Activated T-cell treated with anti-CD3 and anti-CD28 coated beads, Interleukin-2, amount 50 U/mL, for 72 hours (primary cell): ENCODE measurements around the gene MMP14. TPM values are rescaled to one million over a fixed set of nuclear protein-coding genes. Genes with fewer than 3 reads are reported as not detected.
"Not testable (repeated sequence)": the region's sequence is repeated elsewhere in the genome, so short reads cannot be mapped to it uniquely, and the experiment has no call there.

Experiments used
- ATAC-seq, 2 donors: fragments of 150-1000 bp; cut with Tn5 transposase; replicated peaks in 1 of 2; 2 replicates each; pipeline ENCODE4 v1.10.0; 2021; ENCODE audit warnings: moderate library complexity in 2 of 2, mild to moderate bottlenecking in 1 of 2
- DNase-seq, 2 donors: peaks; one replicate each; pipeline ENCODE4 v3.0.0; 2021 to 2022; ENCODE audit warnings: mixed read lengths in 1 of 2
- H3K27ac Mint-ChIP-seq: one replicate; pipeline ENCODE4 v1.8.0; 2022; ENCODE audit warnings: mild to moderate bottlenecking, moderate library complexity, mixed read lengths
- H3K27me3 Mint-ChIP-seq: one replicate; pipeline ENCODE4 v1.8.0; 2022; ENCODE audit warnings: low read depth, mixed read lengths
- H3K36me3 Mint-ChIP-seq, 2 donors: one replicate each; pipeline ENCODE4 v1.8.0; 2022; ENCODE audit warnings: mixed read lengths in 2 of 2, mild to moderate bottlenecking in 1 of 2; ENCODE audit not compliant: insufficient read depth in 2 of 2
- H3K4me1 Mint-ChIP-seq: one replicate; pipeline ENCODE4 v1.8.0; 2022; ENCODE audit warnings: low read depth, mixed read lengths
- H3K4me3 Mint-ChIP-seq, 2 donors: one replicate each; pipeline ENCODE4 v1.8.0; 2022; ENCODE audit warnings: mild to moderate bottlenecking in 2 of 2, mixed read lengths in 2 of 2, moderate library complexity in 2 of 2
- H3K9me3 Mint-ChIP-seq, 2 donors: one replicate each; pipeline ENCODE4 v1.8.0; 2022; ENCODE audit warnings: mixed read lengths in 2 of 2
- total RNA-seq, 2 donors: library from RNA; stranded (reverse); gene quantifications; one replicate each; pipeline ENCODE4 v1.2.3, GENCODE V29; 2022

The MMP14 gene
- total RNA-seq: 1 to 10 TPM; 1.4 to 6.8 TPM

DNA sequence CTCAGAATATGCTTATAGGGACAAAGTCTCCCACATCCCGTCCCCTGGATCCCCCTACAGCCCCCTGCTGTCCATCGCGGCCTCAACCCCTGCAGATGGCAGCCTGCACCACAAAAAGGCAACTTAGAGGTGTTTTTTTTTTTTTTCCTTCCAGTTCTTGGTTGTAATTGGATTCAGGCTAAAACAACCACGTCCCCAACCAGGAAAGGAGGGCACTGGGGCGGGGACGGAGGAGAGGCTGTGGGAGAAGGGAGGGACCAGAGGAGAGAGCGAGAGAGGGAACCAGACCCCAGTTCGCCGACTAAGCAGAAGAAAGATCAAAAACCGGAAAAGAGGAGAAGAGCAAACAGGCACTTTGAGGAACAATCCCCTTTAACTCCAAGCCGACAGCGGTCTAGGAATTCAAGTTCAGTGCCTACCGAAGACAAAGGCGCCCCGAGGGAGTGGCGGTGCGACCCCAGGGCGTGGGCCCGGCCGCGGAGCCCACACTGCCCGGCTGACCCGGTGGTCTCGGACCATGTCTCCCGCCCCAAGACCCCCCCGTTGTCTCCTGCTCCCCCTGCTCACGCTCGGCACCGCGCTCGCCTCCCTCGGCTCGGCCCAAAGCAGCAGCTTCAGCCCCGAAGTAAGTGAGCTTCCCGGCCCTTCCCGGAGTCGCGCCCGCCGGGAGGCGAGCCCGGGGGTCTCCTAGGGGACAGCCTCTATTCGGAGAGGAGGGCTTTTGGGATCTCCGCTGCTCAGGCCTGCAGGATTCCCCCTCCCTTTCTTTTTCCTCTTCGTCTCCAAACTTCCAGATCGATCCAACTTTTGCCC, at the start of gene MMP14:
Gene MMP14, plus strand, starts transcription at position 285 of the 813 bp plus-strand sequence. Its CDS starts 233 bp downstream, at position 518.
- H3K9me3 Mint-ChIP-seq: no peaks in the 10 kb centered on the region
- peaks cover 28% of the 10 kb centered on the region for H3K4me1 Mint-ChIP-seq
- peaks cover 19% of the 10 kb centered on the region for H3K27me3 Mint-ChIP-seq
- peak within 1 kb of the TSS; percentile 77 to 85 for H3K4me3 Mint-ChIP-seq
- H3K27ac Mint-ChIP-seq: no peak within 1 kb of the TSS
- no peak for ATAC-seq
- DNase-seq: no peak
- H3K36me3 Mint-ChIP-seq: peaks cover 1 to 5% of the 10 kb centered on the region in 2 donors

GRCh38 chr14:22786685-22787084, 49.7 kb upstream of the MMP14 start:
- Mint-ChIP-seq H3K27me3 (no peaks in the 10 kb centered on the region), H3K27ac (no peak overlapping the region), H3K4me1 (peaks cover 11% of the 10 kb centered on the region), H3K36me3 (no peaks in the 10 kb centered on the region), H3K4me3 (no peak overlapping the region), H3K9me3 (no peaks in the 10 kb centered on the region)
- DNase-seq (no peak), ATAC-seq (no peak)

DNA sequence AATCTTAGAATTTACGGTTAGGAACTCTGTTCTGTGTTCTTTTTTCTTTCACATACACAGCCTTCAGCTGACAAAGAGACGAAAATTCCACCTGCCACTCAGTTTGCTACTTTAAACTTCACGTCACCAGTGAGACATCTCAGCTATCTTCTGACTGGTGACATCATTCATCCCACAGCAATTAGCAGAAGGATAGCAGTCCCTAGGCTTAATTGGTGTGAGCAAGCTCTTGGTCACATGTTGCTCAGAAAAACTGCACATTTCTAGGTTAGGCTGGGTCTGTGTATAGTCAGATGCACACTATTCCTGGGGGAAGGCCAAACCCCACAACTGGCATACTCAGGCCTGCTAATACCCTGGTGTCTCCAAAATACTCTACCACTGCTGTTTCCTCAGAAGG, 45.1 kb upstream of the MMP14 start:
- H3K4me3 Mint-ChIP-seq: no peak overlapping the region
- no peaks in the 10 kb centered on the region for H3K36me3 Mint-ChIP-seq
- no peak overlapping the region for H3K27ac Mint-ChIP-seq
- H3K4me1 Mint-ChIP-seq: peaks cover 11% of the 10 kb centered on the region
- ATAC-seq (no peak), DNase-seq (no peak)
- H3K9me3 Mint-ChIP-seq: no peaks in the 10 kb centered on the region
- H3K27me3 Mint-ChIP-seq: peaks cover 5% of the 10 kb centered on the region

DNA sequence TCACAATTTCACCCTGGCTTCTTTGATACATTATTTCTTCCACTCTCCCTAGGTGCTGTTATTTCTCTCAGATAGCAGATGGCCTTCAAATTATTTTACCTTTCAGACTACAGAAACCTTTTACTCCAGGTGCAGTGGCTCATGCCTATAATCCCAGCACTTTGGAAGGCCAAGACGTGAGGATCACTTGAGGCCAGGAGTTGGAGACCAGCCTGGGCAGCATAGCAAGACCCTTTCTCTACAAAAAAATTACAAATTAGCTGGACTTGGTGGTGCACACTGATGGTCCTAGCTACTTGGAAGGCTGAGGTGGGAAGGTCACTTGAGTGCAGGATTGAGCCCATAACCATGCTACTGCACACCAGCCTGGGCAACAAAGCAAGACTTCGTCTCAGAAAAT, 44.2 kb upstream of the MMP14 start:
- DNase-seq (no peak), ATAC-seq (no peak)
- Mint-ChIP-seq H3K27me3 (peaks cover 11% of the 10 kb centered on the region), H3K4me1 (peaks cover 11% of the 10 kb centered on the region), H3K9me3 (no peaks in the 10 kb centered on the region), H3K36me3 (no peaks in the 10 kb centered on the region), H3K27ac (no peak overlapping the region), H3K4me3 (no peak overlapping the region)

GRCh38 chr14:22793550-22793949, 42.8 kb upstream of the MMP14 start:
- H3K36me3 Mint-ChIP-seq, ATAC-seq, H3K9me3 Mint-ChIP-seq, H3K27ac Mint-ChIP-seq, DNase-seq, H3K4me3 Mint-ChIP-seq: not testable (repeated sequence)
- peaks cover 13% of the 10 kb centered on the region for H3K27me3 Mint-ChIP-seq
- peaks cover 11% of the 10 kb centered on the region for H3K4me1 Mint-ChIP-seq

DNA sequence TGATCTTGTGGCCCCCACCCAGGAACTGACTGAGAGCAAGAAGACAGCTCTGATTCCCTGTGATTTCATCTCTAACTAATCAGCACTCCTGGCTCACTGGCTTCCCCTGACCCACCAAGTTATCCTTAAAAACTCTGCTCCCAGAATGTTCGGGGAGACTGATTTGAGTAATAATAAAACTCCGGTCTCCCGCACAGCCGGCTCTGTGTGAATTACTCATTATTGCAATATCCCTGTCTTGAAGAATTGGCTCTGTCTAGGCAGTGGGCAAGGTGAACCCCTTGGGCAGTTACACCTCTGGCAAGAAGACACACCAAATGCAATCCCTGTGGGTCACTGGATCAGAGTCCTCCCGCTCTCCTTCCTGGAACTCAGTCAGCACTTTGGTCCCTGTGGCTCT, 42.4 kb upstream of the MMP14 start:
- no peak for ATAC-seq
- no peak overlapping the region for H3K27ac Mint-ChIP-seq

DNA sequence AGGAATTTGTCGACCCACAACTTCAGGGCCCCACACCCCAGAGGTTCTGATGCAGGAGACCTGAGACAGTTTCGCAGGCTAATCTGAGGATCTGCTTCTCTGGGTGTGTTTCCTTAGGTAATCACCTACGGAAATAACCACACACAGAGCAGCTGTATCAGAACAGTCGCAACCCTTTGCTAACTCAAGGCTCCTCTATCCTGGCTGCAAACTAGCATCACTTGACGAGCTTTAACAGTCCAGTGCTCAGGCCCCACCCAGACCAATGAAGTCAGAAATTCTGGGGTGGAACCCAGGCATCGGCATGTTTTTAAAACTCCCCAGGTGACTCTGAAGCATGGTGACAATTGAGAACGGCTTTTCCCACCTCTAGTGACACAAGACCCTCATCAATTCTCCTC, 41.8 kb upstream of the MMP14 start:
- Mint-ChIP-seq H3K9me3 (no peaks in the 10 kb centered on the region), H3K36me3 (no peaks in the 10 kb centered on the region), H3K27ac (no peak overlapping the region), H3K27me3 (peaks cover 18% of the 10 kb centered on the region), H3K4me3 (no peak overlapping the region), H3K4me1 (peaks cover 10% of the 10 kb centered on the region)
- ATAC-seq: no peak
- no peak for DNase-seq

More for the DNA sequence above, 42.4 kb upstream of the MMP14 start:
- H3K9me3 Mint-ChIP-seq: no peaks in the 10 kb centered on the region
- H3K4me3 Mint-ChIP-seq: no peak overlapping the region
- peaks cover 17% of the 10 kb centered on the region for H3K27me3 Mint-ChIP-seq
- no peaks in the 10 kb centered on the region for H3K36me3 Mint-ChIP-seq
- peaks cover 11% of the 10 kb centered on the region for H3K4me1 Mint-ChIP-seq
- no peak for DNase-seq

GRCh38 chr14:22796087-22796707, 40.2 kb upstream of the MMP14 start:
- ATAC-seq (no peak), DNase-seq (no peak)
- Mint-ChIP-seq H3K27me3 (peaks cover 30% of the 10 kb centered on the region), H3K36me3 (no peaks in the 10 kb centered on the region), H3K4me3 (no peak overlapping the region), H3K27ac (no peak overlapping the region), H3K9me3 (no peaks in the 10 kb centered on the region), H3K4me1 (no peaks in the 10 kb centered on the region)

DNA sequence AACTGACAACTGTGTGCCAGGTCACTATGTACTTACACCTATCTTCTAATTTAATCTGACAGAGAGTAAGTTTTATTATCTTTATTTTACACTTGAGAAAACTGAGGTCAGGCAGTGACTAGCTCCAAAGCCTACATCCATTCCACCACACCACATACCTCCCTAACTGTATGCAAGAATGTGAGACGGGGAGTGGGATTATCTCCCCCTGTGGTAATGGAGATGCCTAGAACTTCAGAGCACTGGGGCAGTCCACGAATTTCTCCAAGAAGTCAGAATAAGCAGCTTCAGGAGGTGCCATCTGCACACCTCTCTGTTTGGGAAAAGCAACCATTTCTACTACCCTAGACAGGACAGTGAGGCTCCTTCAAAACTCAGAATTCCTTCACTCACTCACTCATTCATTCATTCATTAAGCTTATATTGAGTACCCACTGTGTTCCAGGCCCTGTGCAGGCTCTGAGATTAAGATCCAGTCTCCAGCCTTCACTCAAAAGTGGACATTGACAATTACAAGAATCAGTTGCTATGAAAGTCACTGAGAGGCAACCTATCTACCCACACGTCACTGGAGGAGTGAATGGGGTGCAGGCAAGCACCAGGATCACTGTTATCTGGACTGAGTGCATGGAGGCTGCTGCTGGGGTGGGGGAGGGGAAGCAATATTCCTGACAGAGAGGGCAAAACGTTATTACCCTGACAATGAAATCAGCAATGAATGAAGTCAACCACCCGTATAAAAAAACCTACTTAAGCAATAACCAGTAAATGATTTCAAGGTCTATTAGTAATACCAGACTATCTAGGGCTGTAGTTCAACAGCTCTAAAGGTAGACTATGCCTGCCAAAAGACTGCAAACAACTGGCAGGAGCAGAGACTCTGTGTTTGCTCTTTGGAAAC, 39.1 kb upstream of the MMP14 start:
- H3K4me3 Mint-ChIP-seq: no peak overlapping the region
- H3K36me3 Mint-ChIP-seq: no peaks in the 10 kb centered on the region
- H3K27me3 Mint-ChIP-seq: peaks cover 39% of the 10 kb centered on the region
- H3K27ac Mint-ChIP-seq: no peak overlapping the region
- DNase-seq (no peak), ATAC-seq (no peak)
- H3K4me1 Mint-ChIP-seq: no peaks in the 10 kb centered on the region
- no peaks in the 10 kb centered on the region for H3K9me3 Mint-ChIP-seq

DNA sequence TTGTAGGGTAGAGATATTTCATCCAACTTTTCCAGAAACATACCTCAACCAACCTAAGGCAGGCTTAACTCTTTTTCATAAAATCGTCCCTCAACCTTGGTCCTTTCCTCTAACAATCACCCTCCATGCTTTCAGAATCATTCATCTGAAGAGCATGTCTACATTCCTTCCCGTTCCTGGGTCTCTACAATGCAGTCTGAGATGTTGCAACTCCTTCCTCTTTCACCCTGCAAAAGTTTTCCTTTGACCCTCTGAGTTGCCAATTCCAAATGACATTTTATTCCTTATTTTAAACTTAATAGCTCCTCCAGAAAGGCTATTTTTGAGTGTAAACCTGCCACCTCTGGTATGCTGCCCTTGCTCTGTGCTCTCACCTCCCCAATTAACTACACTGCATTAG, 37.9 kb upstream of the MMP14 start:
- DNase-seq (no peak), ATAC-seq (no peak)
- Mint-ChIP-seq H3K4me1 (no peaks in the 10 kb centered on the region), H3K9me3 (no peaks in the 10 kb centered on the region), H3K4me3 (no peak overlapping the region), H3K27ac (no peak overlapping the region), H3K36me3 (no peaks in the 10 kb centered on the region), H3K27me3 (peaks cover 48% of the 10 kb centered on the region)

DNA sequence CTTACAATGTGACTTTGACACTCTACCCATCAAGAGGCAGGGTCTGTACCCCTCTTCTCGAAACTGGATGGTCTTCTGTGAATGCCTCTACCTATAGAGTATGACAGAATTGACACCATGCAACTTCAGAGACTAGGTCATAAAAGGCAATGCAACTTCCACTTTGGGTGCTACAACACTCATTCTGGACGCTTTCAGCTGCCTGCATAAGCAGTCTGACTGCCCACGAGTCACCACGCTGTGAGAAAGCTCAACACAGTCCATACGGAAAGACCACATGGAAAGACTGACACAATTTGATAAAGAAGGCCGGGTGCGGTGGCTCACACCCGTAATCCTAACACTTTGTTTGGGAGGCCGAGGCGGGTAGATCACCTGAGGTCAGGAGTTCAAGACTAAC, 36.0 kb upstream of the MMP14 start:
- Mint-ChIP-seq H3K4me1 (no peaks in the 10 kb centered on the region), H3K4me3 (no peak overlapping the region), H3K27me3 (peaks cover 48% of the 10 kb centered on the region), H3K9me3 (no peaks in the 10 kb centered on the region), H3K36me3 (no peaks in the 10 kb centered on the region), H3K27ac (no peak overlapping the region)
- DNase-seq (no peak), ATAC-seq (no peak)

GRCh38 chr14:22801716-22802115, 34.7 kb upstream of the MMP14 start:
- no peaks in the 10 kb centered on the region for H3K4me1 Mint-ChIP-seq
- no peaks in the 10 kb centered on the region for H3K9me3 Mint-ChIP-seq
- DNase-seq (no peak), ATAC-seq (no peak)
- no peaks in the 10 kb centered on the region for H3K36me3 Mint-ChIP-seq
- no peak overlapping the region for H3K27ac Mint-ChIP-seq
- peaks cover 39% of the 10 kb centered on the region for H3K27me3 Mint-ChIP-seq
- H3K4me3 Mint-ChIP-seq: no peak overlapping the region
